ENCODE results near the gene TMEM231. TPM values are rescaled to one million over a fixed set of nuclear protein-coding genes. Genes with fewer than 3 reads are reported as not detected.
A peak's percentile ranks its signal among the peaks of the same experiment; 100 is the strongest.
"Not testable (repeated sequence)": the region's sequence is repeated elsewhere in the genome, so short reads cannot be mapped to it uniquely, and the experiment has no call there.

The TMEM231 gene
- total RNA-seq, 4 donors from 2014 or later, result 1.5 to 12.5 (median 5.3) TPM

DNA sequence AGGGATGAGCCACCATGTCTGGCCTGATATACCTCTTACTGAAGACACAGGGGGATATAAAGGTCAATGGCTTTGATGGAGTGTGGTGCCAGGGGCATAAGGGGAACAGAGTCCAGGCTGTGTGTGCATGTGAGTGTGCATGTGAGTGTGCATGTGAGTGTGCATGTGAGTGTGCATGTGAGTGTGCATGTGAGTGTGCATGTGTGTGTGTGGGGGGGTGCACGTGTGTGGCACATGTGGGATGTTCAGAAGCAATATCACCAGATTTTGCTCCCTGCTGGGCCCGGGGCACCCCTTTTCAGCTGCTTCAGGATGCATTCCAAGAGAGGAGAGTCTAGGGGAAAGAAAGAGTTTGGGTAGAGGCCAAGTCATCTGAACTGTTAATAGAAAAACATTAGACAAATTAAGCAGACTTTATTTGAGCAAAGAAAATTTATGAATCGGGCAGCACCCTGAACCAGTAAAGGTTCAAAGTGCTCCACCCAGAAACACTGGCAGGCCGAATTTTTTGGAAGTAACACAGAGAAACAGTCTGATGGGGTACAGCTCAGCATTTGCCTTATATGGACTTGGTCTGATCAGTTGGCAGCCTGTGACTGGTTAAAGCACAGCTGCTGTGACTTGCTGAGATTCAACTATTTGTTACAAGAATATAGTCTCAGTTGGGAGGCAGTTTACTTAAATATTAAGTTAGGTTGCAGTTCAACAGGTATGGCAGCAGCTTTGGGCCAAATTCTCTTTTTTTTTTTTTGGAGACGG lies 29.8 kb downstream of the TMEM231 start:
- TF ChIP-seq POLR2A (IDR thresholded peaks at IDR 0.05), result no peak
- TF ChIP-seq EP300 (IDR thresholded peaks at IDR 0.05; ENCODE audit: low read depth), result no peak
- TF ChIP-seq POLR2AphosphoS5 (IDR thresholded peaks at IDR 0.05), result no peak
- TF ChIP-seq, protein P1, sequence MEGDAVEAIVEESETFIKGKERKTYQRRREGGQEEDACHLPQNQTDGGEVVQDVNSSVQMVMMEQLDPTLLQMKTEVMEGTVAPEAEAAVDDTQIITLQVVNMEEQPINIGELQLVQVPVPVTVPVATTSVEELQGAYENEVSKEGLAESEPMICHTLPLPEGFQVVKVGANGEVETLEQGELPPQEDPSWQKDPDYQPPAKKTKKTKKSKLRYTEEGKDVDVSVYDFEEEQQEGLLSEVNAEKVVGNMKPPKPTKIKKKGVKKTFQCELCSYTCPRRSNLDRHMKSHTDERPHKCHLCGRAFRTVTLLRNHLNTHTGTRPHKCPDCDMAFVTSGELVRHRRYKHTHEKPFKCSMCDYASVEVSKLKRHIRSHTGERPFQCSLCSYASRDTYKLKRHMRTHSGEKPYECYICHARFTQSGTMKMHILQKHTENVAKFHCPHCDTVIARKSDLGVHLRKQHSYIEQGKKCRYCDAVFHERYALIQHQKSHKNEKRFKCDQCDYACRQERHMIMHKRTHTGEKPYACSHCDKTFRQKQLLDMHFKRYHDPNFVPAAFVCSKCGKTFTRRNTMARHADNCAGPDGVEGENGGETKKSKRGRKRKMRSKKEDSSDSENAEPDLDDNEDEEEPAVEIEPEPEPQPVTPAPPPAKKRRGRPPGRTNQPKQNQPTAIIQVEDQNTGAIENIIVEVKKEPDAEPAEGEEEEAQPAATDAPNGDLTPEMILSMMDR (IDR thresholded peaks at IDR 0.05), result no peak
- intact Hi-C loops (cut with DNase I; ENCODE audit: low total_unique reads) (no loop called here), in situ Hi-C loops (cut with MboI; ENCODE audit: low pct_ligation_motif_present in 1 of 4, low pct_unique_long_range_greater_than_20kb in 1 of 4, low sequenced_read_pairs in 3 of 4) (no loop called here)
- H3K9me3 ChIP-seq, result no peaks in the 10 kb centered on the region
- no peaks in the 10 kb centered on the region for H3K36me3 ChIP-seq
- peaks cover 3 to 14% (median 8%) of the 10 kb centered on the region in 4 donors for H3K4me1 ChIP-seq
- H3K27me3 ChIP-seq, result no peaks in the 10 kb centered on the region
- 83 to 93% methylated on average over 3 to 5 of the region's 5 CpGs for WGBS, 2 donors (ENCODE audit: low coverage in 1 of 2)
- no peak overlapping the region for H3K4me3 ChIP-seq
- H3K27ac ChIP-seq, result no peak overlapping the region
- DNase-seq, result no peak

DNA sequence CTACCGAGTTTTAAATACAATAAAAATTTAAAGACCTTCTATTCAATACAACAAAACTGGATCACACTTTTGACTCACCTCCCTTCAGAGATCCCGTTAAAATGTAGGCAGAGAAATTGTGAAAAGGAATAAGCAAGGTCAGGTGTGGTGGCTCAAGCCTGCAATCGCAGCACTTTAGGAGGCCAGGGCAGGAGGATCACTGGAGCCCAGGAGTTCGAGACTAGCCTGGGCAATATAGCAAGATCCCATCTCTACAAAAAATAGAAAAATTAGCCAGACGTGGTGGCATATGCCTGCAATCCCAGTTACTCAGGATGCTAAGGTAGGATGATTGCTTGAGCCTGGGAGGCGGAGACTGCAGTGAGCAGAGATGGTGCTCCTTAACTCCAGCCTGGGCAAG lies 36.9 kb downstream of the TMEM231 start:
- TF ChIP-seq POLR2A (IDR thresholded peaks at IDR 0.05) (no peak), POLR2AphosphoS5 (IDR thresholded peaks at IDR 0.05) (no peak), EP300 (IDR thresholded peaks at IDR 0.05; ENCODE audit: low read depth) (no peak)
- TF ChIP-seq, protein P1 (IDR thresholded peaks at IDR 0.05), result no peak
- in situ Hi-C loops (cut with MboI; ENCODE audit: low pct_ligation_motif_present in 1 of 4, low pct_unique_long_range_greater_than_20kb in 1 of 4, low sequenced_read_pairs in 3 of 4) (no loop called here), intact Hi-C loops (cut with DNase I; ENCODE audit: low total_unique reads) (loop anchor here (5.0 kb wide), 1 partner anchor 47 kb away; no protein-coding TSS in a partner anchor)
- Histone ChIP-seq H3K9me3 (no peaks in the 10 kb centered on the region), H3K27me3 (no peaks in the 10 kb centered on the region), H3K4me3 (no peak overlapping the region), H3K27ac (no peak overlapping the region), H3K36me3 (no peaks in the 10 kb centered on the region), H3K4me1 (peaks cover 0 to 8% (median 6%) of the 10 kb centered on the region in 4 donors)
- DNase-seq, result no peak
- 87 to 92% methylated on average over 5 to 6 of the region's 6 CpGs for WGBS, 2 donors (ENCODE audit: low coverage in 1 of 2)

DNA sequence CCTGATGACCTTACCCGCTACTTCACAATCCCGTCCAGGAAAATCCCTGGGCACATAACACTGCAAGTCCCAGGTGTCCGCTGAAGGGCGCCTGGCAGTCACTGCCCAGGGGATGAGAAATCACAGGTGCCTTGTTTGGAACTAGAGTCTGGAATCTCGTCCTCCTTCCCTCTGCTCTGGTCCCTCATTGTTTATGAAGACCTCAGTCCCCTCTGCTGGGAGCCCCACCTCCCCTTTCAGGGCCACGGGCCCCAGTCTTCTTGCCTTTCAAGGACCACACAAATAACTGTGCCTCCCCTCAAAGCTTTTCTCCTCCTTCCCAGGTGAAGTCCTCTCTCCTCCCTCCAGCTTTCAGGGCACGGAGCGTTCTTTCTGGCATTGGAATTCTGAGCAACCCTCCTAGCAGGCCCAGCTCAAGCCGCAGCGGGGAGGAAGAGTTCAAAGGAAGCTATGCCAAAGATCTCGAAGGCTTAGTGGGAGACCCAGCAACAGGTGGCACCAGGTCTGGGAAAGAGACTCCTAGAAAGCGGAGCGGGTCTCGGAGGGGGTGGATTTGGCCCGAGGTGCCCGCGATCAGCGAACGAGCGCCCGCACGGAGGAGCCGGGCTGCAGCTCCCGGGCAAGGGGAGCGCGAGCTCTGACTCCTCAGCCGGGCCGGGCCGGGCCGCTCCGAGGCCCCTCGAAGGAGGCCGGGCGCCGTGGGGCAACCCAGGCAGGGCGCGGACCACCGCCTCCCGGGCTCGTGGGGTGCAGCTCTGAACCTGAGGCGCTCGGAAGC lies 39.7 kb downstream of the TMEM231 start:
- H3K4me1 ChIP-seq; H3K27me3 ChIP-seq; H3K36me3 ChIP-seq; H3K9me3 ChIP-seq; in situ Hi-C loops (cut with MboI; ENCODE audit: low pct_ligation_motif_present in 1 of 4, low pct_unique_long_range_greater_than_20kb in 1 of 4, low sequenced_read_pairs in 3 of 4): not testable (repeated sequence)
- peak; percentile 34 for DNase-seq
- peak overlapping the region; percentile 97 to 98 (median 98) for H3K27ac ChIP-seq
- intact Hi-C loops (cut with DNase I; ENCODE audit: low total_unique reads), result loop anchor here (5.0 kb wide), 1 partner anchor 44 kb away; no protein-coding TSS in a partner anchor
- WGBS, 2 donors (ENCODE audit: low coverage in 1 of 2), result 12 to 51% methylated on average over 3 to 34 of the region's 42 CpGs
- H3K4me3 ChIP-seq, result peak overlapping the region; percentile 80 to 98 (median 93)

DNA sequence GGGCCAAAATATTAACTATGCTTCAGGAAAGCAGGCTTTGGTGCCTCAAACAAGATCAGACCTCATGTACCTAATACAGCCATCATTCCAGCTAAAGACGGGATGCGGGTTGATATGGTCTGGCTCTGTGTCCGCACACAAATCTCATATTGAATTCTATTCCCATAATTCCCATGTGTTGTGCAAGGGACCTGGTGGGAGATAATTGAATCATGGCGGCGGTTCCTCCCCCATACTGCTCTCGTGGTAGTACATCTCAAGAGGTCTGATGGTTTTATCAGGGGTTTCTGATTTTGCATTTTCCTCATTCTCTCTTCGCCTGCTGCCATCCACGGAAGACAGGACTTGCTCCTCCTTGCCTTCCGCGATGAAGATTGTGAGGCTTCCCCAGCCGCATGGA lies 41.8 kb downstream of the TMEM231 start:
- DNase-seq, result no peak
- H3K9me3 ChIP-seq, result no peaks in the 10 kb centered on the region
- no peak overlapping the region for H3K4me3 ChIP-seq
- intact Hi-C loops (cut with DNase I; ENCODE audit: low total_unique reads) (no loop called here), in situ Hi-C loops (cut with MboI; ENCODE audit: low pct_ligation_motif_present in 1 of 4, low pct_unique_long_range_greater_than_20kb in 1 of 4, low sequenced_read_pairs in 3 of 4) (no loop called here)
- H3K27ac ChIP-seq, result no peak overlapping the region
- 96 to 98% methylated on average over 7 to 11 of the region's 11 CpGs for WGBS, 2 donors (ENCODE audit: low coverage in 1 of 2)
- TF ChIP-seq EP300 (IDR thresholded peaks at IDR 0.05; ENCODE audit: low read depth), result no peak
- TF ChIP-seq, protein P1 (IDR thresholded peaks at IDR 0.05), result no peak
- TF ChIP-seq POLR2AphosphoS5 (IDR thresholded peaks at IDR 0.05), result no peak
- no peak for TF ChIP-seq POLR2A (IDR thresholded peaks at IDR 0.05)
- no peaks in the 10 kb centered on the region for H3K27me3 ChIP-seq
- peaks cover 0 to 8% (median 6%) of the 10 kb centered on the region in 4 donors for H3K4me1 ChIP-seq
- no peaks in the 10 kb centered on the region for H3K36me3 ChIP-seq

Data from transverse colon (tissue), 4 donors.